Activated CD8-positive, alpha-beta T cell treated with anti-CD3 and anti-CD28 coated beads, Interleukin-2, amount 10 ng/mL, durations not matched to agents 7 days and 5 days (primary cell): ENCODE results near the gene LAMB1. TPM values are rescaled to one million over a fixed set of nuclear protein-coding genes. Genes with fewer than 3 reads are reported as not detected.

Source experiments
- ATAC-seq: fragments of 150-1000 bp; cut with Tn5 transposase; one replicate; pipeline ENCODE4 v1.10.0; 2021; ENCODE audit warnings: moderate library complexity
- CTCF ChIA-PET: fragments of 350-600 bp; sonication (Branson Sonifier 250); formaldehyde crosslinking; loops from one replicate; lab custom pipeline; 2021; ENCODE audit warnings: antibody characterized with exemption; lab: Charles Lee
- POLR2A ChIA-PET: fragments of 350-600 bp; sonication (Branson Sonifier 250); formaldehyde crosslinking; loops from one replicate; lab custom pipeline; 2021; ENCODE audit warnings: antibody characterized with exemption; lab: Charles Lee
- DNase-seq: peaks from one replicate; pipeline ENCODE4 v3.0.0-alpha.2; 2020
- H3K27ac Mint-ChIP-seq: one replicate; pipeline ENCODE4 v1.8.0; 2021; ENCODE audit warnings: mild to moderate bottlenecking, mixed read lengths
- H3K27me3 Mint-ChIP-seq: one replicate; pipeline ENCODE4 v1.8.0; 2021; ENCODE audit warnings: low read depth, mixed read lengths
- H3K36me3 Mint-ChIP-seq: one replicate; pipeline ENCODE4 v1.8.0; 2021; ENCODE audit warnings: low read depth, mixed read lengths
- H3K4me1 Mint-ChIP-seq: one replicate; pipeline ENCODE4 v1.8.0; 2021; ENCODE audit warnings: low read depth, mixed read lengths
- H3K4me3 Mint-ChIP-seq: one replicate; pipeline ENCODE4 v1.8.0; 2021; ENCODE audit warnings: mild to moderate bottlenecking, mixed read lengths
- H3K9me3 Mint-ChIP-seq: one replicate; pipeline ENCODE4 v1.8.0; 2022; ENCODE audit warnings: mixed read lengths; ENCODE audit not compliant: insufficient read depth
- total RNA-seq, 2 experiments: library from RNA; stranded (reverse); gene quantifications; one replicate each; pipeline ENCODE4 v1.2.3, GENCODE V29; 2021

LAMB1 gene
- total RNA-seq, 2 experiments from 2014 or later: not detected

DNA sequence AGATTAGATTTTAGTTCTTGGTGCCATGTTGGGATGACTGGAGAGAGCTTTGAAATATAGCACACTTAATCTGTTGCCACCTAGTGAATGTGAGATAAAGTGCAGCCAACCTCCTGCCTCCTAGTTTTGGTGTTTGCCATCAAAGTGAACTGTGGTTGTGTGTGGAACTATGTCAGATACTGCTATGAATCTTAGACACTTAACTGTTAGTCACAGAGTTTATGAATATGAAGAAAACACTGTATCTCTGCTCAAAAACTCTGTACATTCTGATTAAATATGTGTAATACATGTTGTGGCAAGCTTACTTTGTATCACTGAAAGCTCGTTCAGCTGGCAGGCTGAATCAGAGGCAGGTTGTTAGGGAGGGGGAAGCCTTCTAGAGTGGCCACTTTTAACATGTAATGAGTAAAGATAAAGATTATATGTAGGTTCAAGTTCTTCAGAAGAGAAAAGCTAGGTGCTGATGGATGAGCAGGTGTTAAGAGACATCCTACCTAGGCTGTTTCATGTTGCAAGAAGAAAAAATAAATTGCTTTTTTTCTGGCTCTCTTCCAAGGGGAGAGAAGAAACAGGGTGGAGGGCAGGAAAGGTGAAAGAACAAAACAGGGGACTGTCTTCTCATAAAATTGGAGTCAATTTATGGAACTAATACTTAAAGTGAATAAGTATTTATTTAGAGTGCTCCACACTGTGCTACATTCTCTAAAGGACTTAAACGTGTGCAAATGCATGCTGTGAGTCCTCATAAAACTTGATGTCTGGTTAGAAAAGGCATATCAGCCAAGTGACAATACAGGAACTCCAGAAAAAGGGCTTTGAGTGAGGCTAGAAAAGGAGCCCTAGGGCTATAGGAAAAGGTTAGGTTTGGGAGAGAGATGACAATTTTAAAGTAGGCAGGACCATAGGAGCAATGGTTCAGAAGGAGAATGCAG is 14.1 kb upstream of the LAMB1 start:
- no peaks in the 10 kb centered on the region for H3K9me3 Mint-ChIP-seq
- DNase-seq (no peak), ATAC-seq (no peak)
- H3K27ac Mint-ChIP-seq: no peak overlapping the region
- H3K4me1 Mint-ChIP-seq: peaks cover 4% of the 10 kb centered on the region
- H3K4me3 Mint-ChIP-seq: no peak overlapping the region
- ChIA-PET CTCF (interaction anchor here (0.8 to 1.3 kb wide), 4 partner anchors 12 to 128 kb away, joined by 3 to 4 read pairs (median 4); no protein-coding TSS in a partner anchor), POLR2A (no interaction called here)
- peaks cover 15% of the 10 kb centered on the region for H3K27me3 Mint-ChIP-seq
- no peaks in the 10 kb centered on the region for H3K36me3 Mint-ChIP-seq

DNA sequence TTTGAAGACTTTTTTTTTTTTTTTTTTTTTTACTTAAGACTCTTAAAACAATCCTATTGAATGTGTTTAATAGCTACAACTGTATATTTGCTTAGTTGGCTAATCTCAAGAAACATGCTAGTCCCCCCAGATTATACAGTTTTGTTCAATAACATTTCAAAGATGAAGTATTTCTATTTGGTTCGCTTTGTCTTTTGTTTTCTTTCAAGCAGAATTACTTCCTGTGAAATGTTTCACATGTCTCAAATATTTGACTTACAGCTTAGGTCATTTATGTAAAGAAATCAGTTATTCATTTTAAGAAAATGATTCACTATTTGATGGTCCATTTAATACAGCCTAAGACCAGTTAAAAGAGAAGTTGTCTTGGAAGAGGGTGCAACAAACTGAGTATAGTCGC is 12.8 kb upstream of the LAMB1 start:
- Mint-ChIP-seq H3K27ac (no peak overlapping the region), H3K36me3 (no peaks in the 10 kb centered on the region), H3K4me3 (no peak overlapping the region), H3K9me3 (no peaks in the 10 kb centered on the region), H3K4me1 (peaks cover 4% of the 10 kb centered on the region), H3K27me3 (peaks cover 11% of the 10 kb centered on the region)
- CTCF ChIA-PET: interaction anchor here (1.0 to 1.2 kb wide), 3 partner anchors 10 to 36 kb away, joined by 3 to 4 read pairs (median 3); no protein-coding TSS in a partner anchor
- no peak for DNase-seq
- POLR2A ChIA-PET: no interaction called here
- no peak for ATAC-seq

- H3K9me3 Mint-ChIP-seq: no peaks in the 10 kb centered on the region
- ATAC-seq: no peak
- POLR2A ChIA-PET: no interaction called here
Measured at GRCh38 chr7:108014747-108015682, 12.1 kb upstream of the LAMB1 start.

DNA sequence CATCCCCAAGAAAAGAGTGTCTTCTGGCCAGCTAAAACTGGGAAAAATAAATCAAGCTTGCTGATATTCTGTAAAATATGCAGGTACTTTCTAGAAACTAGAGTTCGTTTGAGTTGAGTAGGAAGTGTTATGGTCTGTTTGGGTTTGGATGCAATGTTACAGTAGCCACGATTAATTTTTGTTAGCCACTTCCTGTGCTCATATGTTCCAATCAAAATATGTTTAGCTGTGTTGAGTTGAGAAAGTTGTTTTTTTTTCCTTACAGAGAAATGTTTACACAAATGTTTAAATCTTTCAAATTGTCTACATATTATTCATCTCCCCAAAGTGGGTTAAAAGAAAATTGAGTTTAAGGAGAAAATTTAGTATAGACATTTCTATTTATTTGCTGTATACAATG is 11.3 kb upstream of the LAMB1 start:
- H3K4me3 Mint-ChIP-seq: no peak overlapping the region
- CTCF ChIA-PET: interaction anchor here (0.9 to 1.4 kb wide), 2 partner anchors 8 to 132 kb away, joined by 3 read pairs; no protein-coding TSS in a partner anchor
- no peak for ATAC-seq
- no peak for DNase-seq
- no peaks in the 10 kb centered on the region for H3K36me3 Mint-ChIP-seq
- no peaks in the 10 kb centered on the region for H3K9me3 Mint-ChIP-seq
- H3K4me1 Mint-ChIP-seq: peaks cover 4% of the 10 kb centered on the region
- H3K27me3 Mint-ChIP-seq: peaks cover 13% of the 10 kb centered on the region
- POLR2A ChIA-PET: interaction anchor here (0.7 kb wide), 1 partner anchor 447 kb away, joined by 4 read pairs; no protein-coding TSS in a partner anchor
- H3K27ac Mint-ChIP-seq: no peak overlapping the region

More at GRCh38 chr7:108014747-108015682, 12.1 kb upstream of the LAMB1 start:
- DNase-seq: no peak
- peaks cover 4% of the 10 kb centered on the region for H3K4me1 Mint-ChIP-seq
- H3K36me3 Mint-ChIP-seq: no peaks in the 10 kb centered on the region
- CTCF ChIA-PET: interaction anchor here (1.0 to 1.4 kb wide), 4 partner anchors 9 to 131 kb away, joined by 3 to 4 read pairs (median 3); no protein-coding TSS in a partner anchor
- no peak overlapping the region for H3K27ac Mint-ChIP-seq
- no peak overlapping the region for H3K4me3 Mint-ChIP-seq
- peaks cover 13% of the 10 kb centered on the region for H3K27me3 Mint-ChIP-seq

DNA sequence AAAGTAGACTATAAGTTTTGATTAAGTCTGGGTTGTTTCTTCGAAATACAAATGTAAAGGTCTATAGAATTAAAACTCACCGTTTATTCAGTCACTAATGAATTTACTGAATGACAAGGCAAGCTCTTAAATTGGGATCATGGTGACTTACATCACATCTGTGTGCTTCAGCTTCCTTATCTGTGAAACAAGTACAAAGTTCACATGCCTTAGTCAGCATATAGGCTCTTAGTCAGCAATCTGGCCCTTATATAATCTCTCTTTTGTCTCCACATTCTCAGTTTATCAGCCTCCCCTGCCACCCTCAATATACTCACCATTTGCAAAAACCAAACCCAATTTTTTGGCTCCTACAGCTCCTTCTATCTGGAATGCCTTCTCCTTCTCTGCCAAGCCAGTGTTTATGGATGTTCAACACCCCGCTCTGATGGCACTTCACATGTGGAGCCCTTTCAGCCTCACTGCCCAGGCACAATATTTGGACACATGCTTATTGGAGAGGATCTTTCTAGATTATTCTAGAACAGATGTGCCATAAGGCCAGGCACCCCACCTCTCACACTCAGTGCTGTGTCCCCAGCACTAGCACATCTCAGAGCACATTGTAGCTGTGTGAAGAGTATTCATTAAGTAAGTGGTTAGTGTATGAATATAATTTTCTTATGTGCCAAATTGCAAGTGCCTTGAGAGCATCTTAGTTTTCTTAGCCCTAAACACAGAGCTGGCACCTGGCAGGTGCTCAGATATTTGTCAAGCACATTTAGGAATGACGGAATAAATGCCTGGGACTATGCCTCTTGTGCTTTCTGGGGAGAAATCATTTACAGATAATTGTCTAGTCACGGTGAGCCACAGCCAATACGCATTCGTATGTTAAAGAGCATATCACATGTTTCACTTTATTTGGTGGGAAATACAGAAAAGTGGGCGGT is 9.8 kb upstream of the LAMB1 start:
- Mint-ChIP-seq H3K9me3 (no peaks in the 10 kb centered on the region), H3K4me3 (no peak overlapping the region), H3K4me1 (peaks cover 4% of the 10 kb centered on the region), H3K27ac (no peak overlapping the region), H3K27me3 (peaks cover 17% of the 10 kb centered on the region), H3K36me3 (no peaks in the 10 kb centered on the region)
- POLR2A ChIA-PET: no interaction called here
- DNase-seq: no peak
- ATAC-seq: no peak
- CTCF ChIA-PET: no interaction called here

GRCh38 chr7:108010377-108010776 is 7.4 kb upstream of the LAMB1 start:
- Mint-ChIP-seq H3K4me3 (no peak overlapping the region), H3K36me3 (no peaks in the 10 kb centered on the region), H3K27ac (no peak overlapping the region), H3K9me3 (no peaks in the 10 kb centered on the region), H3K27me3 (peaks cover 29% of the 10 kb centered on the region), H3K4me1 (peaks cover 4% of the 10 kb centered on the region)
- ChIA-PET POLR2A (no interaction called here), CTCF (no interaction called here)
- DNase-seq: no peak
- ATAC-seq: no peak

- ATAC-seq (no peak), DNase-seq (no peak)
- no peak overlapping the region for H3K4me3 Mint-ChIP-seq
- H3K4me1 Mint-ChIP-seq: peaks cover 4% of the 10 kb centered on the region
- no peaks in the 10 kb centered on the region for H3K36me3 Mint-ChIP-seq
- peaks cover 34% of the 10 kb centered on the region for H3K27me3 Mint-ChIP-seq
- ChIA-PET POLR2A (no interaction called here), CTCF (no interaction called here)
- no peaks in the 10 kb centered on the region for H3K9me3 Mint-ChIP-seq
- no peak overlapping the region for H3K27ac Mint-ChIP-seq
Measured at GRCh38 chr7:108009873-108010272, 6.9 kb upstream of the LAMB1 start.

GRCh38 chr7:108008827-108009226 is 5.9 kb upstream of the LAMB1 start:
- CTCF ChIA-PET: no interaction called here
- peaks cover 42% of the 10 kb centered on the region for H3K27me3 Mint-ChIP-seq

GRCh38 chr7:108008240-108008639 is 5.3 kb upstream of the LAMB1 start:
- Mint-ChIP-seq H3K27me3 (peaks cover 46% of the 10 kb centered on the region), H3K4me1 (peaks cover 2% of the 10 kb centered on the region), H3K4me3 (no peak overlapping the region), H3K36me3 (no peaks in the 10 kb centered on the region), H3K27ac (no peak overlapping the region), H3K9me3 (no peaks in the 10 kb centered on the region)
- DNase-seq: no peak
- no peak for ATAC-seq
- POLR2A ChIA-PET: no interaction called here
- CTCF ChIA-PET: no interaction called here

More at GRCh38 chr7:108008827-108009226, 5.9 kb upstream of the LAMB1 start:
- ATAC-seq: no peak
- Mint-ChIP-seq H3K4me1 (peaks cover 3% of the 10 kb centered on the region), H3K4me3 (no peak overlapping the region), H3K27ac (no peak overlapping the region), H3K36me3 (no peaks in the 10 kb centered on the region), H3K9me3 (no peaks in the 10 kb centered on the region)
- POLR2A ChIA-PET: no interaction called here
- DNase-seq: no peak

DNA sequence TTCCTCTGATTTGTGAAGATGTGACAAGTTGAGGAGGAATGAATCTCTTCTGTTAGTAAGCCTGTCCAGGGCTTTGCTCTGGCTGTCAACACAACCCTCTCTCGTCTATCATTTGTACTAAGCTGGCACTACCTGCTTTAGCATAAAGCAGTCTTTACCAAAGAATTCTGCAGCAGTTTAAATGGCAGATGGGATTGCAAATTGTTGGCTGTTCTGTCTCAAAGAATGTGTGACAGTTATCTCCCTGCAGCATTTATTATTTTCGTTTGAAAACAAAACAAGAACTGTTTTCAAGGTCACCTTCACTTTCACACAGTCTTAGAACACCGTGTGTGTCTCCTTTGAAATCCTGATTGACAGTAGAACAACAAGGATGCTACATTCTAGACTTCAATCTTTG is 4.8 kb upstream of the LAMB1 start:
- ChIA-PET POLR2A (no interaction called here), CTCF (no interaction called here)
- H3K27ac Mint-ChIP-seq: no peak overlapping the region
- H3K27me3 Mint-ChIP-seq: peaks cover 46% of the 10 kb centered on the region
- DNase-seq (no peak), ATAC-seq (no peak)
- H3K4me3 Mint-ChIP-seq: no peak overlapping the region
- no peaks in the 10 kb centered on the region for H3K36me3 Mint-ChIP-seq
- H3K9me3 Mint-ChIP-seq: no peaks in the 10 kb centered on the region
- peaks cover 4% of the 10 kb centered on the region for H3K4me1 Mint-ChIP-seq

GRCh38 chr7:108007261-108007660 is 4.3 kb upstream of the LAMB1 start:
- CTCF ChIA-PET: no interaction called here
- H3K27me3 Mint-ChIP-seq: peaks cover 45% of the 10 kb centered on the region
- no peaks in the 10 kb centered on the region for H3K36me3 Mint-ChIP-seq
- no peak for ATAC-seq
- peaks cover 7% of the 10 kb centered on the region for H3K4me1 Mint-ChIP-seq
- no peak for DNase-seq
- H3K9me3 Mint-ChIP-seq: no peaks in the 10 kb centered on the region
- POLR2A ChIA-PET: no interaction called here
- H3K4me3 Mint-ChIP-seq: no peak overlapping the region
- no peak overlapping the region for H3K27ac Mint-ChIP-seq
